GM12891 (cell line): ENCODE measurements around the gene TIPARP.

Experiments used
- PAX5 ChIP-seq: IDR thresholded peaks from 2 replicates; pipeline ENCODE4 v1.6.1; 2011; ENCODE audit warnings: low read length, moderate library complexity, mild to moderate bottlenecking; ENCODE audit not compliant: insufficient read depth, severe bottlenecking
- POLR2A ChIP-seq: IDR thresholded peaks from 2 replicates; pipeline ENCODE4 v1.6.1; 2011; ENCODE audit warnings: low read depth, low read length, control low read depth
- POLR2AphosphoS5 ChIP-seq: IDR thresholded peaks from 2 replicates; pipeline ENCODE4 v1.6.1; 2011; ENCODE audit warnings: low read depth, low read length, control low read depth
- POU2F2 ChIP-seq: IDR thresholded peaks from 2 replicates; pipeline ENCODE4 v1.6.1; 2011; ENCODE audit warnings: low read depth, mild to moderate bottlenecking, control low read depth, low read length, moderate library complexity
- SPI1 ChIP-seq: IDR thresholded peaks from 2 replicates; pipeline ENCODE4 v1.6.1; 2011; ENCODE audit warnings: low read depth, low read length, control low read depth
- TAF1 ChIP-seq: IDR thresholded peaks from 2 replicates; pipeline ENCODE4 v1.6.1; 2011; ENCODE audit warnings: low read depth, low read length, control low read depth

DNA sequence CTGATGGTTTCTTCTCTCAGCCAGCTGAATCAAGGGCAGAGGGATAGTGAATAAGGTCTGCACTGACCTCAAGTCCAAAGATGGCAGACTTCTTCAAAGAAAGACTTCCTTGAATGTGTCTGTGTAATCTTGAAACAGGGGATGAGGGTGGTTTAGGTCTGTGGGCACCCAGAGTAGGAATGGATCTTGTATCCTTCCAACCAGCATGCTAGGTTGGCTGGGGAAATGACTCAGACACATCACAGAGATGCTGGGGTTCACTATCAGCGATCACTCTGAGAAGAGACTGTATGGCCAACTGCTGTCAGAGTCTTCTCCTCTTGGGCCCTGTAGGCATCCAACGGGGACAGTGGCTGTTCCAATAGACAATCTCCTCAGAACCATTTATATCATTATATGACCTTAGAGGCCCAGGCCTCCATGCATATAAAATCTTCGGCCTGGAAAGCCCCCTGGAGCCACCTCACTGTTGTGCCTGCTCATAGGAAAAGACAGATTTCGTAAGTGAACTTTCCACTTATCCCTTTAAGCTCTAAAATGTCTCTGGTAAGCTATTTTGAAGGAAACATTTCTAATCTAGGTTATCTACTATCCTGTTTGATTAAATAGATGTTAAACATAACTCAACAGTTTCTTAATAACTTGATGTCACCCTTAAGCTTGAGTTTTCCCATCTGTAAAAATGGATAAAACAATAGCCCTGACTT is 58.5 kb downstream of the TIPARP start:
- no peak for TF ChIP-seq POLR2A
- TF ChIP-seq POLR2AphosphoS5 = no peak
- no peak for TF ChIP-seq SPI1
- TF ChIP-seq POU2F2 = no peak
- TF ChIP-seq TAF1 = no peak
- TF ChIP-seq PAX5 = no peak
